ENCODE data around the gene TECTA.
"Not testable (repeated sequence)": the region's sequence is repeated elsewhere in the genome, so short reads cannot be mapped to it uniquely, and the experiment has no call there.

The TECTA gene

DNA sequence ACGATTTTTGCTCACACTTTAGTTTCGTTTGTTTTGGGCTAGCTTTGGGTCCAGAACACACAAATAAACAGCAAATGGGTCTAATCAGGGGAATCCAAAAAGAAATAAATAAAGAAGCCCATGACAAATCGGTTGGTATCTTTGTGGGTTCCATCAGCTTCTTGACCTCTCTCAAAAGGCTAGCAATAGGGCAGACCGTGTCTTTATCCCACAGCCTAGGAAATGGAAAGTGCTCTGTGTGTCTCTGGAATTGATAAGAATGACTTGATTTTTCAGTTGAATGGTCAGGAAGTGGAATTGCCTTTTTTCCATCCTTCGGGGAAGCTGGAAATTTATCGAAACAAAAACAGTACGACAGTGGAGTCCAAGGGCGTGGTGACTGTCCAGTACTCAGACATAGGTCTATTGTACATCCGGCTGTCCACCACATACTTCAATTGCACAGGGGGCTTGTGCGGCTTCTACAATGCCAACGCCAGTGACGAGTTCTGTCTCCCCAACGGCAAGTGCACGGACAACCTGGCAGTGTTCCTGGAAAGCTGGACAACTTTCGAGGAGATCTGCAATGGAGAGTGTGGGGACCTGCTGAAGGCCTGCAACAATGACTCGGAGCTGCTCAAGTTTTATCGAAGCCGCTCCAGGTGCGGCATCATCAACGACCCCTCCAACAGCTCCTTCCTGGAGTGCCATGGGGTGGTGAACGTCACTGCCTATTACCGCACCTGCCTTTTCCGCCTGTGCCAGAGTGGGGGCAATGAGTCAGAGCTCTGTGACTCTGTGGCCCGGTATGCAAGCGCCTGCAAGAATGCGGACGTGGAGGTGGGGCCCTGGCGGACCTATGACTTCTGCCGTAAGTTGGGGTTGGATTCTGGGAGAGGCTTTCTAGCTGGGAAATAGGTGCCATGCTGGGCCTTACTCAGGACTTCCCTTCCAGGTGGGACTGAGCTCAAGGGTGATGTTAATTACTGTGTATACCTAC is 28.6 kb downstream of the TECTA start:
- no peak for DNase-seq

DNA sequence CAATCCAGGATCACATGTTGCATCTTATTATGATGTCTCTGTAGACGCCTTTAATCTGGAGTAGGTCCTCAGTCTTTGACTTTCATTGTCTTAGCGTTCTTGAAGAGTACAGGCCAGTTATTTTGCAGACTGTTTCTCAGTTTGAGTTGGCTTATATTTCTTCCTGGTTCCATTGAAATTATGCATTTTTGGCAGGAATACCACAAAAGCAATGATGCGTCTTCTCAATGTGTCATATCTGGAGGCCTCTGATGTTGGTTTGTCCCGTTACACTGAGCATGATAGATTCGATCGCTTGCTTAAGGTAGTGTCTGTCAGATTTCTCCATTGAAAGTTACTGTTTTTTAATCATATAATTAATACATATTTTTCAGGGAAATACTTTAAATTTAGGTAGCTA is 30.6 kb downstream of the TECTA start:
- DNase-seq, result no peak

DNA sequence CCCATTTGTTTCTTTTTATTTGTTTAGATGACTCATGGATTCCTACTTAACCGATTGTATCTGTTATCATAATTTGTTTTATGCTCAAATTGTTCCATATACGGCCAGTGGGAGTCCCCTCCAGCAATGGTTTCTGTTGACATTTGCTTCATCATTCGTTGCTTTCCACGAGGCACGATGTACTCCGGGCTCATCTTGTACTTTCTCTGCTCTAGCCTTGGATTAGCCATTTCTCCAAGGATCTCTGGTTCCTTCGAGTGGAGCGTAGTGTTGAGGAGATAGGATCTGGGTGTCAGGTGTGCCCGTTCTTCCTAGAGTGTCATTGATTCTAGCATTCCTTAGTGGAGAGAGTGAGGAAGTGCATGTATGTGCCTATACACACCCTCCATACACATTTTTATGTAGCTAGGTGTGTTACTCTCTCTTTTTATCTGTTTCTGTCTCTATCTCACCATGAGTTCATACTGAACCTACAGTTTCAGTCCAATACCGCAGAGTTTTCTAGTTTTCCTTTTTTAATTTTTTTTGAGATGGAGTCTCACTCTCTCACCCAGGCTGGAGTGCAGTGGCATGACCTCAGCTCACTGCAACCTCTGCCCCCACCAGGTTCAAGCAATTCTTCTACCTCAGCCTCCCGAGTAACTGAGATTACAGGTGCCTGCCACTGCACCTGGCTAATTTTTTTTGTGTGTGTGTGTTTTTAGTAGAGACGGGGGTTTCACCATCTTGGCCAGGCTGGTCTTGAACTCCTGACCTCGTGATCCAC is 31.4 kb downstream of the TECTA start:
- DNase-seq, result no peak

DNA sequence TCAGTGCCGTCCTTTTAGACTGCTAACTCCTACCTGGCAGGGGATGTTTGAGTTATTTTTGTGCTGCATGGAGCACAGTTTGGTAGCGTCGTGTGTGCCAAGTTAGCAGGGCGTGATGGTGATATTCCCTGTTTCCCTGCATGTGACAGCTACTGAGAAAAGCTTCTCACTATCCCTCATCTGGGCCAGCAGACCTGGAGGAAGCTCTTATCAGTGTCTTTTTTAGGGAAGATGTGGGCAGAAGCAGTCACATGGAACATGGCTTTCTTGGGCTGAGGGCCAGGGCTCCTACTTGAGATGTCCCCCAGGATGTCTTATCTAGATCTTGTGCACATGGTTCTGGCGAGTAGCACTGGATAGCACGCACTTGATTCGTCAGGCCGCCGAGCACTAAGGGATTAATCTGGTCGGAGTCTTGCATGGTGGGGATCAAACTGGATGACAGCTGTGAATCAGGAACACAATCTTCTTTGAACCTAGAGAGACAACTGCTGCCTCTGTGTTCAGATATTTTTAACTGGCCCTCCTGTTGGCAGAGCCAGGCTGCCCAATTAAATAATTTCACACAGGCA is 33.8 kb downstream of the TECTA start:
- DNase-seq, result no peak

DNA sequence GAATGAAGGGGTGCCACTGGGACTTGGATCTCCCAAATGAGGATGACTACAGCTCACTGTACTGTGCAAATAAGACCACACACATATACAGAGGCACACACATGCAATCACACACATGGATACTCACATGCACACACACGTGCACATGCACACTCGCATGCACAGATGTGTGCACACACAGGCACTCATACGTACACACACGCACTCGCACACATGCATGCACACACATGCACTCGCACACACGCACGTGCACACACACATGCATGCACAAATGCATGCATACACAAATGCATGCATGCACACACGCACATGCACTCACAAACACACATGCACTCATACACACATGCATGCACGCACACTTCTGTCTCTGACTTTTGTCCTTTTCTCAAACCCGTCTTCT is 36.0 kb downstream of the TECTA start:
- no peak for DNase-seq

DNA sequence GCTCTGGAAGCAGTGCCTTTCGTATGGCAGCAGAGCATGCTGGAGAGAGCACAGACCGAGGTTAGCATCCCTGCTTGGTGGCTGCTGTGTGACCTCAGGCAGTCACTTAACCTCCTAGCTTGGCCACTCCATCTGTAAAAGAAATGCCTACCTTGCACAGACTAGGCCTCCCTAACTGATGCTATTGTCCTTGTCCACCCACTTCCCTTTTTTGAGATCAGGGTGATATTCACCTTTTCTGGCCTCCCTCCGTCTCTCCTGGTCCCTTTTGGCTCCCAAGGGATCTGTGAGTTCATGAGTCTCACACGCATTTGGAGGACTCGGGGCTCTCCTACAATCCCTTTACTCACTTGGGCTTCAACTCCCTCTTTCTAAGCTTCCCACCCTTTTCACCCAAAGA is 37.2 kb downstream of the TECTA start:
- DNase-seq, result no peak

DNA sequence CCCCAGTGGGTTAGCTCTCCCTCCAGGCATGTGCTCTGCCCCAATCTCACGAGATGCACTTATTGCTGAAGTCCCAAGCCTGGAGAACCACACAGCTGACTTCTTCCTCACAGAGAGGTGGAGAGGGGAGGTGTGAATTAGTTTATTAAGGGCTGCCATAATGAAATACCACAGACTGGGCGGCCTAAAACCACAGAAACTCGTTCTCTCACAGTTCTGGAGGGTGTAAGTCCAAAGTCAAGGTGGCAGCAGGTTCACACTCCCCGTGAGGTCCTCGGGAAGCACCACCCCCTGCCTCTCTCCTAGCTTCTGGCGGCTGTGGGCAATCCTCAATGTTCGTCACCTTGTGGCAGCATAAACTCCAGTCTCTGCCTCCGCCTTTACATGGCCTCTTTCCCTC is 39.3 kb downstream of the TECTA start:
- DNase-seq, result no peak

DNA sequence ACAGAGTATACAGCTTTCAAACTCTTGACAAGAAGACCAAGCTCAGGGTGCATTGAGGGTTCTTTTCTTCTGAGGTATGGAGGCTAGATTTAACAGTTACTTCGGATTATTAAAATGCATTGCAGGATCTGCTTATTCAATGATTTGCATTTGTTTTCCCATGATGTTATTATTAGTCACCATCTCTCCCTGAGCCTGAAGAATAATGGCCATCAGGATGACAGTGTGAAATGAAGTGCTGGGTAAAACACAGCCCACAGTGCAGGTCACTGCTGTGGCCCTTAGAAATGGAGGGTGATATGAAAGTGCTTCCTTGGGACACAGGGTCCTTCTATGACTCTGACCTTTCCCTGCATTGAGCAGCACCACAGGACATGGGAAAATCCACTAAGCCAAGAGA is 40.0 kb downstream of the TECTA start:
- DNase-seq, result no peak

DNA sequence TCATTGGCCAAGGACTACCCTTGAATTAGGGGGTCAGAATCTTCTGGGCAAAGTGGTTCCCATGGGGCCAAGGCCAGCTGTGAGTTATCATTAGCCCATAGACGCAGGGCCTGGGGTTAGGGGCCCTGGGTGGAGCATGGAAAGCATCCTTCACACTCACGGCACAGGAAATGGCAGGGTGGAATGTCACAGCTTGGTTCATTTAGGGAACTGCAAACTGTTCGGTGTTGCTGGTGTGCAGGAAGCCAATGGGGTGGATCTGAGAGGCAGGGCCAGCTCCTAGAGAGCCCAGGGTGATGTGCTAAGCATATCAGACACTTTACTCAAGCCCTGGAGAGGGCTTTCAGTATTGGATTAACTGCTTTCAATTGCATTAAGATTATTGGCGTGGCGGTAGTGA is 42.9 kb downstream of the TECTA start:
- no peak for DNase-seq

DNA sequence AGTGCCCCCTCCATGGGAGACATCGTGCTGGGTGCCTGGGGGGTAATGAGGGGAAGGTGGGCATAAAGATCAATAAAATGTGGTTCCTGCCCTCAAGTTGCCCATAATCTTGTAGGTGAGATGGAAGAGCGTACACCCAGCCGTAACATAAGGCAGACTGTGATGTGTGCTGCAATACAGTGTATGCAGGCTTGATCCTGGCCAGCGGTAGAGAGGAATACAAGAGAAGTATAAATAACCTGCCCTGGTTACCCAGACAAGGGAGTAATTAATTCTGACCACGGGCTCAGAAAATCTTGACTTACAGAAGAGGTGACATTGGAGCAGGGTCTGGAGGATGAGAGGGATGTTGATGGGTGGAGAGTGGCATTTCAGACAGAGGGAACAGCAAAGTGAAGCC is 43.7 kb downstream of the TECTA start:
- no peak for DNase-seq

DNA sequence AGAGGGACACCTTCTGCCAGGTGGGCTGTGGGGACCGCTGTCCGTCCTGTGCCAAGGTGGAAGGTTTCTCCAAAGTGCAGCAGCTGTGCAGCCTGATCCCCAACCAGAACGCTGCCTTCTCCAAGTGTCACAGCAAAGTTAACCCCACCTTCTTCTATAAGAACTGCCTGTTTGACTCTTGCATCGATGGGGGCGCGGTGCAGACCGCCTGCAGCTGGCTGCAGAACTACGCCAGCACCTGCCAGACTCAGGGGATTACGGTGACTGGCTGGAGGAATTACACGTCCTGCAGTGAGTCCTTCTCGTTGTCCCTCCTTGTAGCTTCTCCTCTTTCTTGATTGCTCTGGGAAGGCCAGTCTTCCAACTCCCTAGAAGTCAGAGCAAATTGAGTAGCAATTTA is 44.8 kb downstream of the TECTA start:
- no peak for DNase-seq

DNA sequence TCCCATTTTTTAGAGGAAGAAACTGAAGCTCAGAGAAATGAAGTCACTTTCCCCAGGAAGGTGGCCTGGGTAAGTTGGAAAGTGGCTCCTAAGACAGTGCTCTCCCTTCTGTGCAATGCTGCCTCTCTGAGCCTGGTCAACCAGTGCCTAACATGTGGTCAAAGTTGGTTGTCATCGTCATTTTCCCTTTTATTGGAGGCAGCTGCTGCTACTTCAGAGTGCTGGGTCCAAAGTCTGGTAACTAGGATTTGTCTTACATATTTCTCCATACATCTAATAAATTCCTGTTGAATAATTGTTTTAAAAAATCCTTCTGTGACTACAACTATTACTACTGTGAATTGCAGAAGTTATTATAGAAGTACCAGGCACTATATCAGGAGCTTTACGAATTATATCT is 48.1 kb downstream of the TECTA start:
- no peak for DNase-seq

DNA sequence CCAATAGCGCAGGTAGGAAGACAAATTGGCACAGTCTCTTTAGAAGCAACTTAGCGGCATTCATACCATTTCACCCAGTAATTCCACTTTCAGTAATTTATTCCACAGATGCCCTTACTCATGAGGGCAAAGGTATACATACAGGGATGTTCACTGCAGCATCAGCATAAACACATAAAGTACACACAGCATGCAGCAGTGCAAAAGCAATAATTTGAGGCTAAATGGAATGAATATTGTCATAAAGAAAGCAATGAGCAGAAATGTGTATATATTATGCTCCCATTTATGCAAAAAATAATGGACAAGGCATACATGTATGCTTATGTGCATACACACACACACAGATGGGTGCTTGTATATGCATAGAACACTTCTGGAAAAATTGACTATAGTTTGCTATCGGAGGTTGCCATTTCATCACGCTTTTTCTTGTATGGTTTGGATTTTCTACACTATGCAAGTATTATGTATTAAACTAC is 50.2 kb downstream of the TECTA start:
- no peak for DNase-seq

DNA sequence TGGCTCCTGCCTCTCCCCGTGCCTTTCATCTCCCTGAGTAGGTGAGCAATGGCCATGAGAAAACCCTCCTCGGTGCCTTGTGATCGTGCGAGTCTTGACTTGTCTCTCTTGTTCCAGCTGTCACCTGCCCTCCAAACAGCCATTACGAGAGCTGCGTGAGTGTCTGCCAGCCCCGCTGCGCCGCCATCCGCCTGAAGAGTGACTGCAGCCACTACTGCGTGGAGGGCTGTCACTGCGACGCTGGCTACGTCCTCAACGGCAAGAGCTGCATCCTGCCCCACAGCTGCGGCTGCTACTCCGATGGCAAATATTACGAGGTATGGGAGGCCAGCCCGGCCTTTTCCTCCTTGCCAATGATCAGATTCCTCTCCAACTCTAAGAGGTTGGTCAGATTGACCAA is 51.7 kb downstream of the TECTA start:
- DNase-seq, result no peak

DNA sequence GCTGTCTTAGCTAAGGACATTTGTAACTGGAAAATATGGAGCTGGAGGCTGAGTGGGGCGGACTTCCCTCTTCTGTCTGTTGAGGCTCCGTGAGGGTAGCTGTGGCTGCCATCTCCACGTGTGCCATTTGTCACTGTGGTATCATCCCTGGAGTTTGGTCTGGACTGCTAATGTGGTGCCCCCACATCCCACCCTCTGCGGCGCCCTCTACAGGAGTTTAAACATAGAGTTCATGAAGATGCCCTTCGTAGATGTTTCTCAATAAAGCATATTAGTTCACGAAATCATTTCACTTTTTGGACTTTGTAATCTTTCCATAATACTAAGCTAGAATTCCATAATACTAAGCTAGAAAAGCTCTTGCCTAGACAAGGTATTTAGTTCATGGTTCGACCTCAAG is 52.4 kb downstream of the TECTA start:
- no peak for DNase-seq

DNA sequence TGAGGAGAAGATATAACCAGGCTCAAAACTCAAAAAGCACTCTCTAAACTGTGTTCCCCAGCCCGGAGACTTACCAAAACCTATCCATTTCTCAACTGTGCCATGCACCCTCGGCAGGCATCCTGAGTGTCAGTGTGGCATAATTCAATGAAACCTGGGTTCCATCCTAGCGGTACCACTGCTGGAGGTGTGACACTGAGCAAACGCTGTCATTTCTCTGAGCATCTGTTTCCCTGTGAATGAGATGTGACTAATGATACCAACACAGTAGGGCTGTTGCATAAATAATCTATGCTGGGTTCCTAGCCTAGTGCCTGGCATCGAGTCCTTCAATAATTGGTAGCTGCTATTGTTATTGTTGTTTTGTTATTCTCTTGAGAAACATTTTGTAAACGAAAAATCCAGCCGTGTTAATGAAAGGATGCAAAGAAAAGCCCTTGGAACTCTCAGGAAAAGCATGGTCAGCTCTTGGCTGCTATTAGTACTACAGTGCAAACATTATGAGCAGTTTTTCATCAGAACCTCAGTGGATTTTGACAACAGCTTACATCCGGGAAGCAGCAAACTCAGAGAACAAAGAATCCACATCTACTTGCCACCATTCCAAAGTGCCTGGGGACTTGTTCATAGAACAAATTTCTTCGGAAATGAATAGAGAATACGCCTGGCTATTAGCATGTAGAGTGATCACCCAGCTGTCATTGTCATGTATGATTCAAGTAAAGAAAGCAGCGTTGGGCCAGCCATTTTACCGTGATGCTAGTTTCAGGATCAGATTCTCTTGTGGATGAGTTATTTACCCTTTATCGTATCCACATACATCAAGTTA is 53.7 kb downstream of the TECTA start:
- no peak for DNase-seq

DNA sequence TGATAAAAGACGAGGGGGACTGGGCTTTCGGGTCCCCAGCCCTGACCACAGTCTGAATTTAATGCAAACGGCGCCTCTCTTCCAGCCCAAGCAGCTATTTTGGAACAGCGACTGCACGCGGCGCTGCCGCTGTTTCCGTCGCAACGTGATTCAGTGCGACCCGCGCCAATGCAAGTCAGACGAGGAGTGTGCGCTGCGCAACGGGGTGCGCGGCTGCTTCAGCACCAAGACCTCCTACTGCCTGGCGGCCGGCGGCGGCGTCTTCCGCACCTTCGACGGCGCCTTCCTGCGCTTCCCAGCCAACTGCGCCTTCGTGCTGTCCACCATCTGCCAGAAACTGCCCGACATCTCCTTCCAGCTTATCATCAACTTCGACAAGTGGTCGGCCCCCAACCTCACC is 56.7 kb downstream of the TECTA start:
- DNase-seq, result no peak

DNA sequence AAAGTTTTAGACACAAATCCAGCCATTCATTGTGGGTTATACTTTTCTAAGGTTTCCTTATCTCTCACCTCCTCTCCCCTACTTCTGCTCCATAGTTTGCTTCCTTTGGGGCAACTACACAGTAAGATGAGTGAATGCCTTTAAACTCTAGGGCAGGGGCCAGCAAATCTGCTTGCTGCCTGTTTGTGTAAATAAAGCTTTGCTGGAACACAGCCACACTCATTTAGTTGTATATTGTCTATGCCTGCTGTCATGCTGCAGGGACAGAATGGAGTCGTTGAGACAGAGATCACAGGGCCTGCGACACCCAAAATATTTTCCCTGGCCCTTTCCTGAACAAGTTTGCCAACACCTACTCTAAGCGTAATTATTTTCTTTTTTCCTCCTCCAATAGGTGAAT is 58.7 kb downstream of the TECTA start:
- DNase-seq, result no peak

DNA sequence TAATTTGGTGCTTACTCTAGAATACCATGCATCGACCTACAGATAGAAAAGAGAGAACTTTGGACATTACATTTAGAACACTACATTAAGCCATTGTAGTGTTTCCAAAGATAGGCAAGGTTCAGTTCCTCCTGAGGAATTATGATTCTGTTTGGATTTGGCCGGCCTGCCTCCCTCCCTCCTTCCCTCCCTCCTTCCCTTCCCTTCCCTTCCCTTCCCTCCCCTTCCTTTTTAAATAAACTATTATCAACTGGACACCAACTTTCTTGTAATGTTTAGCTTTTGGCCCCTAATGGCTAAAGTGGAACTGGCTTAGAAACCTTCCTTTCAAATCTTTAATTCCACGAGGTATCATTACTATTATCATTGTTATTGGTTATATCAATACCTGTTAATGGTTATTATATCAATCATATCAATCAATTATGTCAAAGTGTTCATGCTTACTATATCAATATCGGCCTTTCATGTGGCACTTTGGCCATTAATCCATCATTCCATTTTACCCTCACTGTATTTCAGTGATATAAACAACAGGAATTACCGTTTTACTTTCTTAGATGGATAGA is 60.4 kb downstream of the TECTA start:
- DNase-seq, result no peak

DNA sequence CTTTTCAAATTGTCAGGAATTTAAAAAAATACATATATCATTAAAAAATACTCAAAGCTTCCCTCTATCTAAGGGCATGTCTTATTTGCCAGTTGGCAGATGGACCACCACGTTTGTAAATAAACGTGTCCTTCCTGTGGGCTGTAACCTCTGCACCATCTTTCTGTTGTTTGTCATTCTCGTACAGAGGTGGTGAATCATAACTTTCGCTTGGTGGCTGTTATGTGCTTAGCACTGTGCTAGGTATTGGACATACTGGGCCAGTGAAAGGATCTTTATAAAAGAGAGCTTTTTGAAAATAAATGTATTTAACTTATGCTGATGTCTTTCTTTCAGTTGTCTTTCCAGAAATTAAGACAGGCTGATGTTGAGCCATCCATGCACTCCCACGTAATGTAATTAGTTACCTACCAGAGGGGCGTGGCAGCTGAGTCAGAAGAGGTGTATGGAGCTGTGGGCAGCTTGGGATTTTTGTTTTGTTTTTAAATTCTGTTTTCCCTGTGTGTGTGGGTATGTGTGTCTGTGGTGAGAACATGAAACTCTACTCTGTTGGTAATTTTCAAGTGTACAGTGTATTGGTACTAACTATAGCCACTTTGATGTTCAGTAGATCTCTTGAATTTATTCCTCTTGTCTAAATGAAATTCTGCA is 62.7 kb downstream of the TECTA start:
- DNase-seq, result no peak

DNA sequence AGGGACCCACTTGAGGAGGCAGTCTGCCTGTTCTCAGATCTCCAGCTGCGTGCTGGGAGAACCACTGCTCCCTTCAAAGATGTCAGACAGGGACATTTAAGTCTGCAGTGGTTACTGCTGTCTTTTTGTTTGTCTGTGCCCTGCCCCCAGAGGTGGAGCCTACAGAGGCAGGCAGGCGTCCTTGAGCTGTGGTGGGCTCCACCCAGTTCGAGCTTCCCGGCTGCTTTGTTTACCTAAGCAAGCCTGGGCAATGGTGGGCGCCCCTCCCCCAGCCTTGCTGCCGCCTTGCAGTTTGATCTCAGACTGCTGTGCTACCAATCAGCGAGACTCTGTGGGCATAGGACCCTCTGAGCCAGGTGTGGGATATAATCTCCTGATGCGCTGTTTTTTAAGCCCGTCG is 76.6 kb downstream of the TECTA start:
- not testable (repeated sequence) for DNase-seq

DNA sequence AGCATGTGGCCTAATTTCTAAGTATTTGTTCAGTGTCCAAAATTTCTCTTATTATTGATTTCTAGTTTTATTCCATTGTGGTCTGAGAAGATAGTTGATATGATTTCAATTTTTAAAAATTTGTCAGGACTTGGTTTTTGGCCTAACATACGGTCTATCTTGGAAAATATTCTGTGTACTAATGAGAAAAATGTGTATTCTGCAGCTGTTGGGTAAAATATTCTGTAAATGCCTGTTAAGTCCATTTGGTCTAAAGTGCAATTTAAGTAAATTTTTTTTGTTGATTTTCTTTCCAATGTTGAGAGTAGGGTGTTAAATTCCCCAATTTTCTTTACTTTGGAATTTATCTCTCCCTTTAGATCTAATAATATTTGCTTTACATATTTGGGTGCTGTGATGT is 78.3 kb downstream of the TECTA start:
- DNase-seq, result no peak

Measured in MV-4-11 (cell line).